Hepatocyte (in vitro differentiated cells): ENCODE measurements around the gene DCUN1D2.

Source experiments
- EZH2 ChIP-seq: fragments of 200-600 bp; sonication (generic); IDR thresholded peaks from 2 replicates; pipeline ENCODE4 v1.6.1; 2016; ENCODE audit warnings: antibody characterized with exemption, mild to moderate bottlenecking, borderline replicate concordance
- EZH2phosphoT487 ChIP-seq: fragments of 200-600 bp; sonication (generic); IDR thresholded peaks from one replicate; pipeline ENCODE4 v1.6.1; 2018; ENCODE audit warnings: antibody characterized with exemption, mild to moderate bottlenecking, low read depth, moderate library complexity; ENCODE audit not compliant: unreplicated experiment, severe bottlenecking
- TF ChIP-seq, protein P1 (sequence below): fragments of 200-600 bp; sonication (generic); IDR thresholded peaks from 2 replicates; pipeline ENCODE4 v1.5.1; 2016; ENCODE audit warnings: antibody characterized with exemption, mild to moderate bottlenecking; ENCODE audit not compliant: poor library complexity

- TF ChIP-seq, protein P1, sequence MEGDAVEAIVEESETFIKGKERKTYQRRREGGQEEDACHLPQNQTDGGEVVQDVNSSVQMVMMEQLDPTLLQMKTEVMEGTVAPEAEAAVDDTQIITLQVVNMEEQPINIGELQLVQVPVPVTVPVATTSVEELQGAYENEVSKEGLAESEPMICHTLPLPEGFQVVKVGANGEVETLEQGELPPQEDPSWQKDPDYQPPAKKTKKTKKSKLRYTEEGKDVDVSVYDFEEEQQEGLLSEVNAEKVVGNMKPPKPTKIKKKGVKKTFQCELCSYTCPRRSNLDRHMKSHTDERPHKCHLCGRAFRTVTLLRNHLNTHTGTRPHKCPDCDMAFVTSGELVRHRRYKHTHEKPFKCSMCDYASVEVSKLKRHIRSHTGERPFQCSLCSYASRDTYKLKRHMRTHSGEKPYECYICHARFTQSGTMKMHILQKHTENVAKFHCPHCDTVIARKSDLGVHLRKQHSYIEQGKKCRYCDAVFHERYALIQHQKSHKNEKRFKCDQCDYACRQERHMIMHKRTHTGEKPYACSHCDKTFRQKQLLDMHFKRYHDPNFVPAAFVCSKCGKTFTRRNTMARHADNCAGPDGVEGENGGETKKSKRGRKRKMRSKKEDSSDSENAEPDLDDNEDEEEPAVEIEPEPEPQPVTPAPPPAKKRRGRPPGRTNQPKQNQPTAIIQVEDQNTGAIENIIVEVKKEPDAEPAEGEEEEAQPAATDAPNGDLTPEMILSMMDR: no peak
- TF ChIP-seq EZH2 (no peak), EZH2phosphoT487 (no peak)
These were observed 46.7 kb upstream of the DCUN1D2 start for GRCh38 chr13:113537205-113537604.
